ENCODE data around the gene PRKD2. TPM values are rescaled to one million over a fixed set of nuclear protein-coding genes. Genes with fewer than 3 reads are reported as not detected.

The PRKD2 gene
- total RNA-seq, 2 experiments from 2014 or later = 167 to 177 TPM

- Mint-ChIP-seq H3K36me3 (ENCODE audit: low read depth) (peaks cover 16% of the 10 kb centered on the region), H3K27me3 (no peaks in the 10 kb centered on the region), H3K4me1 (peaks cover 20% of the 10 kb centered on the region), H3K27ac (no peak overlapping the region), H3K9me3 (no peaks in the 10 kb centered on the region), H3K4me3 (no peak overlapping the region)
- peak; percentile 79 for DNase-seq
- CTCF ChIA-PET = interaction anchor here (0.7 to 6.3 kb wide), 32 partner anchors 10 to 237 kb away, joined by 3 to 90 read pairs (median 4); partner anchors contain the start of genes AP2S1 and SLC1A5
- POLR2A ChIA-PET = interaction anchor here (0.6 to 1.4 kb wide), 9 partner anchors 8 to 224 kb away, joined by 3 to 7 read pairs (median 3); partner anchors contain the start of genes CALM3, FKRP and SLC1A5
These were observed 36.7 kb upstream of the PRKD2 start for GRCh38 chr19:46753420-46754155.

DNA sequence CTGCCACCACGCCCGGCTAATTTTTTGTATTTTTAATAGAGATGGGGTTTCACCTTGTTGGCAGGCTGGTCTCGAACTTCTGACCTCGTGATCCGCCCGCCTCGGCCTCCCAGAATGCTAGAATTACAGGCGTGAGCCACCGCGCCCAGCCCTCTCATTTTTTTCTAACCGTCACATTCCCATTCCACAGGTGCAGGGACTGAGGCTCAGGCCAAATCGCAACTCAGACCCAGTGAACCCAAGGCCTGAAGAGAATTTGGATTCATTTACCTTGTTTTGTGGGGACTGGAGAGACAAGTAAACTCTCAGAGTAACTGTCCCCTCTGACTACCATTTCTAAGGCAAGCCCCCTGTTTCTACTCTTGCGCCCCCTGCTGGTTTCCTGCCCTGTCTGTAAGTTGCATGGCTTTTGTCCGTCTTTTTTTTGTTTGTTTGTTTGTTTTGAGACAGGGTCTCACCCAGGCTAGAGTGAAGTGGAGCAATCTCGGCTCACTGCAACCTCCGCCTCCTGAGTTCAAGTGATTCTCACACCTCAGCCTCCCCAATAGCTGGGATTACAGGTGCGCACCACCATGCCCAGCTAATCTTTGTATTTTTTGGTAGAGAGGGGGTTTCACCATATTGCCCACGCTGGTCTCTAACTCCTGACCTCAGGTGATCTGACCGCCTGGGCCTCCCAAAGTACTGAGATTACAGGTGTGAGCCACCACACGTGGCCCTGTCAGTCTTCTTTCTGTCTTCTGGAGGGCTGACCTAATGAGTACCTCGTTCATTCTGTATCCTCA lies 31.6 kb upstream of the PRKD2 start:
- H3K4me1 Mint-ChIP-seq = peaks cover 38% of the 10 kb centered on the region
- no peaks in the 10 kb centered on the region for H3K27me3 Mint-ChIP-seq
- ChIA-PET CTCF (interaction anchor here (0.6 to 6.1 kb wide), 7 partner anchors 9 to 193 kb away, joined by 3 to 82 read pairs (median 5); no protein-coding TSS in a partner anchor), POLR2A (no interaction called here)
- H3K36me3 Mint-ChIP-seq (ENCODE audit: low read depth) = peaks cover 9% of the 10 kb centered on the region
- no peak overlapping the region for H3K27ac Mint-ChIP-seq
- DNase-seq = peak; percentile 80
- H3K9me3 Mint-ChIP-seq = no peaks in the 10 kb centered on the region
- H3K4me3 Mint-ChIP-seq = peak overlapping the region; percentile 39

DNA sequence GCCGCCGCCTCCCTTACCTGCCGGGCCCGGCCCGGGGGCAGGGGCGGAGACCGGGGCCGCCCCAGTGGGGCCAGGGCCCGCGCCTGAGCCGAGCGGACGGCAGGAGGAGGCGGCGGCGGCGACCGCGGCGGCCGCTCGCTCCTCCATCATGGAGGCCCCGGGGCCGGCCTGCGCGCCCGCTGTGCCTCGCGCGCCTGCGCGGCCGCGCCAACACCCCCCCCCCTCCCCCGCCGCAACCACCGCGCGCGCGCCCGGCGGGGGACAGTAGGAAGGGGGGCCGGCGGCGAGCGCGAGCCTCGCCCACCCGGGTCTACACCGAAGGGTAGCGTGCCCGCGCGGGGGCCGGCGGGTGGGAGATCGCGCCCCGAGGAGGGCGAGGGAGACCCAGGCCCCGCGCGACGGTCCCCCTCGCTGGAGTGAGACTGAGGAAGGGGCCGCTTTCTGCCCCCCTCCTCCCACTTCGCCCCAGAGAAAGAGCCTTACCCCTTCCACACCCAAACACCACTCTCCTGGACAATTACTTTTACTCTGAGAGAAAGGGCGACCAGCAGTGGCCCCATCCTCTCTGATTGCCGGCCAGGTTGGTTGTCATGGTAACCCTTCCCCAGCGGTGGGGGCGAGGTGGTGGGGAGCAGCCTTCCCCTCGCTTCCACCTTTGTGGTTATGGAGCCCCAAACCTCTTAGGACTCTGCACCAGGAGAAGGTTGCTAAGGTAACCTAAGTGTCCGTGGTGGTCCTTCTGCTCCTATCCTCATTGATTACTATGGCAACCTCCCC lies 29.6 kb upstream of the PRKD2 start, which contains the start of gene STRN4:
Gene STRN4 (minus strand): TSS at position 170 of the 777 bp plus-strand sequence. CDS start 20 bp downstream, at position 150.
- ChIA-PET CTCF (interaction anchor here (1.1 kb wide), 1 partner anchor 75 kb away, joined by 3 read pairs; no protein-coding TSS in a partner anchor), POLR2A (interaction anchor here (1.1 to 2.7 kb wide), 2 partner anchors 7 to 42 kb away, joined by 3 to 11 read pairs; partner anchors contain the start of gene SLC1A5)
- Mint-ChIP-seq H3K27ac (peak within 1 kb of the TSS; percentile 80), H3K36me3 (ENCODE audit: low read depth) (peaks cover 20% of the 10 kb centered on the region), H3K27me3 (no peaks in the 10 kb centered on the region), H3K9me3 (no peaks in the 10 kb centered on the region), H3K4me1 (peaks cover 53% of the 10 kb centered on the region), H3K4me3 (peak within 1 kb of the TSS; percentile 93)
- DNase-seq = peak; percentile 65

DNA sequence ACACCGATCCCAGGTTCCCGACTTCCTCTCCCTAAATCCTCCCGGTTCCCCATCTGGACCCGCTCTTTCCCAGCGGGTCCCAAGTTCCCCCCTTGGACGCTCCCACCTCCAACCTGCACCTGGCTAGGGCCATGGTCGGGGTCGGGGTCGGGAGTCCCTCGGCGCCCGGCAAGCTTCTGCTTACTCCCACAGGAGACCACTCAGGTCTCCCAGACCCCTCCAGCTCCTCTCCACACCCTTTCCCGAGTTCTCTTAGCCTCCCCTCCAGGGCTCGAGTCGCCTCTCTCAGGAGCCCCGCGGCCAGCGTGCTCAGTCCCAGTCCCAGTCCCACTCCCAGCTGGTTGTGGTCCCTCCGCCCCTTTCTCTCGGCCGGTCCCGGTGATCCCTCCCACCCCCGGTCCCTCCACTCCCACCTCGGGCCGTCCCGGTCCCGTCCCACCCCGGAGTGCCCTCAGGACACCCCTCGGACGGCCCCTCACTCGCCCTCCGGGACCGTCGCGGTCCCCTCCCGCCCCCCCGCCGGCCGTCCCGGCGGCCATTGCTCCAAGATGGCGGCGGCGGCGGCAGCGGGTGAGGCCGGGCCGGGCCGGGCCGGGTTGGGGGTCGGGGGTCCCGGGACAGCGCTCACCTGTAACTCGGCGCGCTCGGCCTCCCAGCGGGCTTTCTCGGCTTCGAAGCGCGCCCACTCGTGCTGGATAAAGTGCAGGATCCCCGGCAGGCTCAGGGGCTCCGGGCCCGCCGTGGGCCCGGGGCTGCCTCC lies 28.8 kb upstream of the PRKD2 start, which contains the start of gene FKRP:
Gene FKRP (plus strand): TSS at position 537 of the 760 bp plus-strand sequence. CDS start 9,394 bp downstream, outside the sequence.
- H3K9me3 Mint-ChIP-seq = no peaks in the 10 kb centered on the region
- H3K27ac Mint-ChIP-seq = peak within 1 kb of the TSS; percentile 80
- peaks cover 56% of the 10 kb centered on the region for H3K4me1 Mint-ChIP-seq
- ChIA-PET POLR2A (interaction anchor here (0.6 to 2.7 kb wide), 10 partner anchors 8 to 145 kb away, joined by 3 to 12 read pairs (median 3); partner anchors contain the start of genes CALM3 and SLC1A5), CTCF (interaction anchor here (1.1 kb wide), 1 partner anchor 76 kb away, joined by 3 read pairs; no protein-coding TSS in a partner anchor)
- H3K36me3 Mint-ChIP-seq (ENCODE audit: low read depth) = peaks cover 20% of the 10 kb centered on the region
- DNase-seq = peak; percentile 42
- H3K27me3 Mint-ChIP-seq = no peaks in the 10 kb centered on the region
- peak within 1 kb of the TSS; percentile 93 for H3K4me3 Mint-ChIP-seq

GRCh38 chr19:46745030-46745429 lies 28.1 kb upstream of the PRKD2 start:
- Mint-ChIP-seq H3K36me3 (ENCODE audit: low read depth) (peaks cover 22% of the 10 kb centered on the region), H3K4me3 (peak overlapping the region; percentile 93), H3K9me3 (no peaks in the 10 kb centered on the region), H3K4me1 (peaks cover 58% of the 10 kb centered on the region), H3K27ac (peak overlapping the region; percentile 80), H3K27me3 (no peaks in the 10 kb centered on the region)
- POLR2A ChIA-PET = interaction anchor here (0.6 to 2.7 kb wide), 11 partner anchors 8 to 144 kb away, joined by 3 to 12 read pairs (median 3); partner anchors contain the start of genes CALM3 and SLC1A5
- no peak for DNase-seq
- CTCF ChIA-PET = interaction anchor here (1.1 kb wide), 1 partner anchor 77 kb away, joined by 3 read pairs; no protein-coding TSS in a partner anchor

GRCh38 chr19:46744005-46744691 lies 27.2 kb upstream of the PRKD2 start:
- POLR2A ChIA-PET = interaction anchor here (0.6 to 2.7 kb wide), 7 partner anchors 15 to 141 kb away, joined by 3 to 12 read pairs (median 4); partner anchors contain the start of gene SLC1A5
- H3K4me3 Mint-ChIP-seq = peak overlapping the region; percentile 93

GRCh38 chr19:46742926-46743480 lies 26.1 kb upstream of the PRKD2 start:
- Mint-ChIP-seq H3K4me3 (peak overlapping the region; percentile 10), H3K36me3 (ENCODE audit: low read depth) (peaks cover 31% of the 10 kb centered on the region), H3K27me3 (no peaks in the 10 kb centered on the region), H3K9me3 (no peaks in the 10 kb centered on the region), H3K4me1 (peaks cover 55% of the 10 kb centered on the region), H3K27ac (peak overlapping the region; percentile 50)
- POLR2A ChIA-PET = no interaction called here
- CTCF ChIA-PET = interaction anchor here (1.4 to 2.7 kb wide), 2 partner anchors 10 to 12 kb away, joined by 9 to 12 read pairs; no protein-coding TSS in a partner anchor
- DNase-seq = no peak

More at GRCh38 chr19:46744005-46744691, 27.2 kb upstream of the PRKD2 start:
- no peak overlapping the region for H3K27ac Mint-ChIP-seq
- H3K36me3 Mint-ChIP-seq (ENCODE audit: low read depth) = peaks cover 27% of the 10 kb centered on the region
- peaks cover 60% of the 10 kb centered on the region for H3K4me1 Mint-ChIP-seq
- CTCF ChIA-PET = interaction anchor here (1.2 to 1.4 kb wide), 3 partner anchors 9 to 39 kb away, joined by 3 to 9 read pairs (median 6); no protein-coding TSS in a partner anchor
- H3K9me3 Mint-ChIP-seq = no peaks in the 10 kb centered on the region
- H3K27me3 Mint-ChIP-seq = no peaks in the 10 kb centered on the region
- no peak for DNase-seq

DNA sequence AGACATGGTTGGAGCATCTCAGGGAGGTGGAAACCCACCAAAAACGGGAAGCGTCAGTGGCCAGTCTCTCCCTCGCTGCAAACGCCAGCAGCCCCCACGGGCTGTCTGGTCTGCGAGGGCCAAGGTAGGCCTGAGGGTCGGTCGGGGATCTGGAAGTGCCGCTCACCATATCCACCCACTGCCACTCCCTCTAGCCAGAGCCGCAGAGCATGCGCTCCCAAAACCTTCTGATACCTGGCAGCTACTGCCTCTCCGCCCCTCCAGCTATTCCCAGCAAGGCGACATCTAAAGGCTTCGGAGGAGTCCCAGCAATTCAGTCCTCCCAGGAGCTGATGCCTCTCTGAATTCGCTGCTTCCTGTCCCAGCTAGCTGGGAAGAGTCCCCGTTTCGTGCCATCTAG lies 24.5 kb upstream of the PRKD2 start:
- peaks cover 43% of the 10 kb centered on the region for H3K4me1 Mint-ChIP-seq
- H3K27ac Mint-ChIP-seq = no peak overlapping the region
- DNase-seq = no peak
- ChIA-PET CTCF (interaction anchor here (0.9 to 2.7 kb wide), 5 partner anchors 9 to 37 kb away, joined by 3 to 12 read pairs (median 8); no protein-coding TSS in a partner anchor), POLR2A (interaction anchor here (0.9 to 1.2 kb wide), 2 partner anchors 12 to 214 kb away, joined by 3 to 4 read pairs; no protein-coding TSS in a partner anchor)
- no peaks in the 10 kb centered on the region for H3K9me3 Mint-ChIP-seq
- peaks cover 35% of the 10 kb centered on the region for H3K36me3 Mint-ChIP-seq (ENCODE audit: low read depth)
- no peaks in the 10 kb centered on the region for H3K27me3 Mint-ChIP-seq
- H3K4me3 Mint-ChIP-seq = no peak overlapping the region

DNA sequence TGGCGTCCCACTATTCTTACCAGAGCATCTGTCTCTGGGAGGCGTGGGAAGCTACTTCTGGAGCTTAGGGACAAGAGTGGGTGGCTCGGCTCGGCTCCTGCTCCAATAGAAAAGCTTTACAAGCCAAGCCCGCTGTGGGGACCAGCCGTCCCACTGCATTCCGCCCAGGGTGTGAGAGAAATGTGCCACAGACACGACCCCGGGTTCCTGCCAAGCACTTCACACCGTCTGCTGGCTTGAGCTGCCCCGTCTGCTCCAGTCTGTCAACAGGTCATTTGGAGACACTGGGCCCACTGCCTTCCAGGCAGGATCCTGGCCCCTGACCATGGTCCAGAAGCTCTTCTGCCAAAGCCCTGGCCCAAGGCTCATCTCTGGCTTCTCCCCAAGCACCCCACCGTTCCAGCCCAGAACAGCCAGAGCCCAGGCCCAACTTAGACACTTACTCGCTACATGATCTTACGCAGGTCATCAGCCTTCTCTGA lies 22.4 kb upstream of the PRKD2 start:
- ChIA-PET POLR2A (no interaction called here), CTCF (interaction anchor here (1.0 kb wide), 1 partner anchor 10 kb away, joined by 3 read pairs; no protein-coding TSS in a partner anchor)
- H3K4me3 Mint-ChIP-seq = no peak overlapping the region
- no peaks in the 10 kb centered on the region for H3K9me3 Mint-ChIP-seq
- no peaks in the 10 kb centered on the region for H3K27me3 Mint-ChIP-seq
- no peak for DNase-seq
- H3K36me3 Mint-ChIP-seq (ENCODE audit: low read depth) = peaks cover 32% of the 10 kb centered on the region
- no peak overlapping the region for H3K27ac Mint-ChIP-seq
- peaks cover 30% of the 10 kb centered on the region for H3K4me1 Mint-ChIP-seq

DNA sequence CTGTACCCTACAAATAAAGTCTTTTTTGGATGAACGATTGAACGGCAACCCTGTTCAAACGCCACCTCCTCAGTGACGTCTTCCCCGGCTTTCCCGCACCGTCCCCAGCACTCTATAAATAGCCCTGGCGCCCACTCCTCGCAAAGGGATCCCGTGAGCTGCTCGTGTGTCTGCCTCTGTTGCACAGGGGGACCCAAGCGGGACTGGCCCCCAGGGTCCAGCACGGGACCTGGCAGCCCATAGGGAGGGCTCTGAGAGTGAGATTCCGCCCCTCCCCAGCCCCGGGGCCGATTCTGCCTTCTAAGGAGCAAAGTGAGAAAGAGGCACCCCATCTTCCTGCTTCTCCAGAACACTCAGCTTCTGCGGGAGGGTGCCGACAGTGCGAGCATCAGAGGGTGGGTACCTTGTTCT lies 20.9 kb upstream of the PRKD2 start:
- peaks cover 42% of the 10 kb centered on the region for H3K36me3 Mint-ChIP-seq (ENCODE audit: low read depth)
- no peak overlapping the region for H3K4me3 Mint-ChIP-seq
- H3K27ac Mint-ChIP-seq = no peak overlapping the region
- DNase-seq = no peak
- H3K27me3 Mint-ChIP-seq = no peaks in the 10 kb centered on the region
- CTCF ChIA-PET = interaction anchor here (1.4 kb wide), 1 partner anchor 15 kb away, joined by 3 read pairs; no protein-coding TSS in a partner anchor
- H3K9me3 Mint-ChIP-seq = no peaks in the 10 kb centered on the region
- POLR2A ChIA-PET = interaction anchor here (1.0 kb wide), 1 partner anchor 8 kb away, joined by 3 read pairs; the partner anchor contains the start of gene FKRP
- H3K4me1 Mint-ChIP-seq = peaks cover 21% of the 10 kb centered on the region
